ENCODE results near the gene ROR2. TPM values are rescaled to one million over a fixed set of nuclear protein-coding genes. Genes with fewer than 3 reads are reported as not detected.
A peak's percentile ranks its signal among the peaks of the same experiment; 100 is the strongest.

ROR2 gene
- total RNA-seq, 2 donors from 2014 or later: 4.0 to 5.4 TPM

DNA sequence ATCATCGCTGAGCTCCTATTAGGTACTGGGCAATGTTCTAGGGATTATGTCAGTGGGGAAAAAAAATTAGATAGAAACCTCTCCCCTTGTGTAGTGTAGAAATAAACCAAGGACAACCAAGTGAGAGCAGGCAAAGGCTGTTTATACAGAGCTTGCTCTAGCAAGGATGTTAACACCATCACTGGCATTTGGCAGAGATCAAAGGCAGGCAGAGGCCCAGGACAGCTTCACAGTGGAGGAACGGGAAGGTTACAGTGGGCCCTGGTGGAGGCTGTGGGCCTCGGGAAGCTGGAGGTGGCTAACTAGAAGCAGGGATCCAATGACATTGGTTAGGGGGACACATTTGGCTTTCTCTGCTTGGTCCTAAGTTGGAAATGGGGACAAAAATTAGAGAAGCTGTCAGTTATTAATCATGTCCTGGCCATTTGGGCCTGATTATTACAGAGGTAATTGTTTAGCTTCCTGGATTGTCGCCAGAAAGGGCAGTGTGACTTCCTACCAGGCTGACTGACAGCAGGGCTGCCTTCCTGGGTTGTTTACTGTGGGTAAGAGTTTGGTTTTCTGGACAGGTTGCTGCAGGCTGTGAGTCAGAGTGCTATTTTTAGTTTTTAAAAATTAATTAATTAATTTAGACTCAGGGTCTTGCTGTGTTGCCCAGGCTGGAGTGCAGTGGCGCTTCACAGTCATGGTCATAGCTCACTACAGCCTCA is 259.3 kb downstream of the ROR2 start:
- Histone ChIP-seq H3K4me3 (no peak overlapping the region), H3K9me3 (no peaks in the 10 kb centered on the region), H3K36me3 (replicated peaks in 1 of 2; ENCODE audit: insufficient read depth in 1 of 2, low read depth in 2 of 2) (no peaks in the 10 kb centered on the region), H3K4me1 (no peaks in the 10 kb centered on the region), H3K27me3 (no peaks in the 10 kb centered on the region), H3K27ac (no peak overlapping the region)
- DNase-seq (peak in 3 of 4 donors; percentile 20 to 43 (median 32)), ATAC-seq (no peak)
- WGBS, 2 donors: 60 to 61% methylated on average over 5 of the region's 5 CpGs
- intact Hi-C loops (cut with DNase I): no loop called here
- TF ChIP-seq, protein P1, sequence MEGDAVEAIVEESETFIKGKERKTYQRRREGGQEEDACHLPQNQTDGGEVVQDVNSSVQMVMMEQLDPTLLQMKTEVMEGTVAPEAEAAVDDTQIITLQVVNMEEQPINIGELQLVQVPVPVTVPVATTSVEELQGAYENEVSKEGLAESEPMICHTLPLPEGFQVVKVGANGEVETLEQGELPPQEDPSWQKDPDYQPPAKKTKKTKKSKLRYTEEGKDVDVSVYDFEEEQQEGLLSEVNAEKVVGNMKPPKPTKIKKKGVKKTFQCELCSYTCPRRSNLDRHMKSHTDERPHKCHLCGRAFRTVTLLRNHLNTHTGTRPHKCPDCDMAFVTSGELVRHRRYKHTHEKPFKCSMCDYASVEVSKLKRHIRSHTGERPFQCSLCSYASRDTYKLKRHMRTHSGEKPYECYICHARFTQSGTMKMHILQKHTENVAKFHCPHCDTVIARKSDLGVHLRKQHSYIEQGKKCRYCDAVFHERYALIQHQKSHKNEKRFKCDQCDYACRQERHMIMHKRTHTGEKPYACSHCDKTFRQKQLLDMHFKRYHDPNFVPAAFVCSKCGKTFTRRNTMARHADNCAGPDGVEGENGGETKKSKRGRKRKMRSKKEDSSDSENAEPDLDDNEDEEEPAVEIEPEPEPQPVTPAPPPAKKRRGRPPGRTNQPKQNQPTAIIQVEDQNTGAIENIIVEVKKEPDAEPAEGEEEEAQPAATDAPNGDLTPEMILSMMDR (IDR thresholded peaks at IDR 0.05): no peak
- no peak for TF ChIP-seq POLR2A (IDR thresholded peaks at IDR 0.05)

DNA sequence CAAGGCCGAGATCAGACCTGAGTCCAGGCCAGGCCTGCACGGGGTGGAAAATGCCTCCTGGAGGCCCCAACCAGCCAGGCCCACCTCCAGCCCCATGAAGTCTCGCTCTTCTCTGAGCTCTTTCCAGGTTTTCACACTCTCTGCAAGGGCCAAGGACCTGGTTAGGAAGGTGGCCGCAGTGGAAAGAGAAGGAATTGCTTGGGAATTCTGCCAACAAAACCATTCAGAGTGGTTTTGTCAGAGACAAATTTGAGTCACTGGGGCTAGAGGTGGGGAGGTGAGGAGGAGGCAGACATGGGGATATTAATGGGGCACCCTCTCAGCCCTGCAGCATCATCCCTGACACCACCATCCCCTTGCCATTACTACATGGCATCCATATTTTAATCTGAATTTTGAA is 261.0 kb downstream of the ROR2 start:
- intact Hi-C loops (cut with DNase I): loop anchor here (5.0 kb wide), 1 partner anchor 777 kb away; no protein-coding TSS in a partner anchor
- H3K27me3 ChIP-seq: no peaks in the 10 kb centered on the region
- no peak overlapping the region for H3K4me3 ChIP-seq
- no peaks in the 10 kb centered on the region for H3K36me3 ChIP-seq (replicated peaks in 1 of 2; ENCODE audit: insufficient read depth in 1 of 2, low read depth in 2 of 2)
- ATAC-seq (no peak), DNase-seq (no peak)
- H3K9me3 ChIP-seq: no peaks in the 10 kb centered on the region
- no peaks in the 10 kb centered on the region for H3K4me1 ChIP-seq
- no peak for TF ChIP-seq POLR2A (IDR thresholded peaks at IDR 0.05)
- TF ChIP-seq, protein P1 (IDR thresholded peaks at IDR 0.05): no peak
- no peak overlapping the region for H3K27ac ChIP-seq
- WGBS, 2 donors: 68 to 69% methylated on average over 4 of the region's 4 CpGs

DNA sequence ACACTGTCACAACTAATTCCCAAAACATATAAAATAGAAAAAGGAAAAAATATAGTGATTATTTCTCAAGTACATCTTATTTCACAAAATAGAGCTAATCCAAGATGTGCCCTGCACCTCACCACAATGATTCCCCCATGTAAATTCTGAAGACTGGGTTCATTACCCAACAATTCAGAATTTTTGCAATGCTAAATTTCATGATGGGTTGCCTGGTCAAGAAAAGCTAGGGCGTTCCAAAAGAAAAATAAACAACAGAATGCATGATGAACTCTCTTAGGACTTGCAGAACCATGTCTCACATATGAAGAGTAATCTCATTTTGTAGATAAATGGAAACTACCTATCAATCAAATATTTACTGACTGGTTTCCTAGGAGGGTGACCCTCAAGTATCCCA is 266.8 kb downstream of the ROR2 start:
- H3K36me3 ChIP-seq (replicated peaks in 1 of 2; ENCODE audit: insufficient read depth in 1 of 2, low read depth in 2 of 2): no peaks in the 10 kb centered on the region
- no peak for DNase-seq
- 50 to 77% methylated on average over 1 of the region's 1 CpG for WGBS, 2 donors
- H3K27ac ChIP-seq: no peak overlapping the region
- intact Hi-C loops (cut with DNase I): no loop called here
- peaks cover 4% of the 10 kb centered on the region for H3K4me1 ChIP-seq
- no peaks in the 10 kb centered on the region for H3K27me3 ChIP-seq
- ATAC-seq: no peak
- H3K4me3 ChIP-seq: no peak overlapping the region
- TF ChIP-seq, protein P1 (IDR thresholded peaks at IDR 0.05): no peak
- TF ChIP-seq POLR2A (IDR thresholded peaks at IDR 0.05): no peak
- H3K9me3 ChIP-seq: no peaks in the 10 kb centered on the region

DNA sequence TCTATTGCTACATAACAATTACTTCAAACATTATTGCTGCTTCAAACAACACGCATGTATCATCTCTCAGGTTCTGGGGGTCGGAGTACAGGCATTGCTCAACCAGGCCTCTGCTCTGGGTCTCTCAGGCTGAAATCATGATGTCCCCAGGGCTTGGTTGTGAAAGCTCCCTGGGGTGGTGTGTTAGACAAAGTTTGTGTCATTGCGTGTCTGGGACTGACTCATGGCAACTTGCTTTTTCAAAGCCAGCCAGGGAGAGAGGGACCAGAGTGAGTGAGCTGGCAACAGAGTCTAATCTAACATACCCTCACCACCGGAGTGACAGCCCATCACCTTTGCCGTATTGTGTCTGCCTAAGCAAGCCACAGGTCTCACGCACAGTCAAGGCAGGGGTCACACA is 267.2 kb downstream of the ROR2 start:
- ATAC-seq: no peak
- TF ChIP-seq, protein P1 (IDR thresholded peaks at IDR 0.05): no peak
- TF ChIP-seq POLR2A (IDR thresholded peaks at IDR 0.05): no peak
- DNase-seq: no peak
- Histone ChIP-seq H3K27me3 (no peaks in the 10 kb centered on the region), H3K9me3 (no peaks in the 10 kb centered on the region), H3K27ac (no peak overlapping the region), H3K4me1 (peaks cover 4% of the 10 kb centered on the region), H3K36me3 (replicated peaks in 1 of 2; ENCODE audit: insufficient read depth in 1 of 2, low read depth in 2 of 2) (no peaks in the 10 kb centered on the region), H3K4me3 (no peak overlapping the region)
- WGBS, 2 donors: 69 to 74% methylated on average over 6 of the region's 6 CpGs
- intact Hi-C loops (cut with DNase I): no loop called here
